Measurements from ENCODE around the gene ITCH.
"Not testable (repeated sequence)": the region's sequence is repeated elsewhere in the genome, so short reads cannot be mapped to it uniquely, and the experiment has no call there.

Gene ITCH

DNA sequence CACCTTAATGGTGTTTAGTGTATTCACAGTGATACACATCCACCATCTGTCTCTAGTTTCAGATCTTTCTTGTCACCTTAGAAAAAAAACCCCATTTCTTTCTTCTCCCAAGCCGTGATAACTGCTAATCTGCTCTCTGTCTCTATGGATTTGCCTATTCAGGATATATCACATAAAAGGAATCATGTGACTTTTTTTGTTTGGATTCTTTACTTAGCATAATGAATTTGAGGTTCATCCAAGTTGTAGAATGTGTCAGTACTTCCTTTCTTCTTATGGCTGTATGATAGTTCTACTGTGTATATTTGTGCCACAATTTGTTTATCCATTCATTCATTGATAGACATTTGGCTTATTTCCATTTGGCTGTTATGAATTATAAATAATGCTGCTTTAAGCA, 57.1 kb downstream of the ITCH start:
- DNase-seq (ENCODE audit: low read depth in 2 of 2), result peak in 1 of 2 donors; percentile 14
- no peak overlapping the region for H3K4me3 ChIP-seq (replicated peaks in 1 of 2; ENCODE audit: low read depth in 2 of 2, low read length in 2 of 2)
- TF ChIP-seq CTCF (IDR thresholded peaks at IDR 0.05; ENCODE audit: low read depth, low read length), result no peak

DNA sequence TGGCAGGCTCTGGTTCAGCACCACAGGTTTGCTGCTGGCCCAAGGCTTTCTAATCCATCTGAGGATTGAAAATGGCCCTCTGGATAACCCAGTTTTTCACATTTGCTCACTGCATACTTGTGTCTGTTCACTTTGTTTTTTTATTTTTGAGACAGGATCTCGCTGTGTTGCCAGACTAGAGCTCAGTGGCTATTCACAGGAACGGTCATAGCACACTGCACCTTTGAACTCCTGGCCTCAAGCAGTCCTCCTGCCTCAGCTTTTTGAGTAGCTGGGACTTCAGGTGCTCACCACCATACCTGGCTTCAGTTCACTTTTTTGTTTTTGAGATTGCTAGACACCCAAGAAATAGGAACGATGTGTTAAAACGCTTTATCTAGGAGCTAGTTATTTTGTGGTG, 57.9 kb downstream of the ITCH start:
- TF ChIP-seq CTCF (IDR thresholded peaks at IDR 0.05; ENCODE audit: low read depth, low read length), result no peak
- no peak overlapping the region for H3K4me3 ChIP-seq (replicated peaks in 1 of 2; ENCODE audit: low read depth in 2 of 2, low read length in 2 of 2)
- no peak for DNase-seq (ENCODE audit: low read depth in 2 of 2)

DNA sequence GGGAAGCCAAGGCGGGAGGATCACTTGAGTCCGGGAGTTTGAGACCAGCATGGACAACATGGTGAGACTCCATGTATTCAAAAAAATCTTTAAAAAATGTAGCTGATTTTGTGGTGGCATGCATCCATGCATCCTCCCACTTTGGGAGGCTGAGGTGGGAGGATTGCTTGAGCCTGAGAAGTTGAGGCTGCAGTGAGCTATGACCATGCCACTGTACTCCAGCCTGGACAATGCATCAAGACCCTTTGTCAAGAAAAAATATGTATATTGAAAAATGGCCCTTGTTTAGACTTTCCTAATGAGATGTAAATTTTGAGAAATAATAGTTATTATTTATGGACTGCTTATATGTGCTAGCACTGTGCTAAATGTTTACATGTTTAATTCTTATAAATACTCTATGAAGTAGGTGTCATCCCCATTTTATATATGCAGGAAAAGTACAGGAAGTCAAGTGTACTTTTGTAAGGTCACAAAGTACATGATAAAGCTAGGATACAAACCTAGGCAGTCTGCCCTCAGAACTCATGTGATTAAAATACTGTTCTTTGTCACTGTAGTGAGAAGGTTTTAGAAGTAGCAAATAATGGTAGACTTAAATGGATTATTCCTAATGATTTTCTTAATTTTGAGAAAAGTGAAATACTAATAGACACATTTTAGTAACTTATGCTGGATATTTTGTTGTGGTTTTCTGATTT, 58.8 kb downstream of the ITCH start:
- DNase-seq (ENCODE audit: low read depth in 2 of 2), result no peak
- TF ChIP-seq CTCF (IDR thresholded peaks at IDR 0.05; ENCODE audit: low read depth, low read length), result no peak
- H3K4me3 ChIP-seq (replicated peaks in 1 of 2; ENCODE audit: low read depth in 2 of 2, low read length in 2 of 2), result no peak overlapping the region

DNA sequence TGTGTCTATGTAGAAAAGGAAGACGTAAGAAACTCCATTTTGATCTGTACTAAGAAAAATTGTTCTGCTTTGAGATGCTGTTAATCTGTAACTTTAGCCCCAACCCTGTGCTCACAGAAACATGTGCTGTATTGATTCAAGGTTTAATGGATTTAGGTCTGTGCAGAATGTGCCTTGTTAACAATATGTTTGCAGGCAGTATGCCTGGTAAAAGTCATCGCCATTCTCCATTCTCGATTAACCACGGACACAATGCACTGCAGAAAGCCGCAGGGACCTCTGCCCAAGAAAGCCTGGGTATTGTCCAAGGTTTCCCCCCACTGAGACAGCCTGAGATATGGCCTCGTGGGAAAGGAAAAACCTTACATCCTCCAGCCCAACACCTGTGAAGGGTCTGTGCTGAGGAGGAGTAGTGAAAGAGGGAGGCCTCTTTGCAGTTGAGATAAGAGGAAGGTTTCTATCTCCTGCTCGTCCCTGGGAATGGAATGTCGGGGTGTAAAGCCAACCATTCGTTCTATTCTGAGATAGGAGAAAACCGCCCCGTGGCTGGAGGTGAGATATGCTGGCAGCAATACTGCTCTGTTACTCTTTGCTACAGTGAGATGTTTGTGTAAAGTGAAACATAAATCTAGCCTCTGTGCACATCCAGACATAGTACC, 62.1 kb downstream of the ITCH start:
- not testable (repeated sequence) for H3K4me3 ChIP-seq (replicated peaks in 1 of 2; ENCODE audit: low read depth in 2 of 2, low read length in 2 of 2); DNase-seq (ENCODE audit: low read depth in 2 of 2)

GRCh38 chr20:34426026-34426425, 63.0 kb downstream of the ITCH start:
- no peak overlapping the region for H3K4me3 ChIP-seq (replicated peaks in 1 of 2; ENCODE audit: low read depth in 2 of 2, low read length in 2 of 2)
- TF ChIP-seq CTCF (IDR thresholded peaks at IDR 0.05; ENCODE audit: low read depth, low read length), result no peak
- peak in 1 of 2 donors; percentile 18 for DNase-seq (ENCODE audit: low read depth in 2 of 2)

DNA sequence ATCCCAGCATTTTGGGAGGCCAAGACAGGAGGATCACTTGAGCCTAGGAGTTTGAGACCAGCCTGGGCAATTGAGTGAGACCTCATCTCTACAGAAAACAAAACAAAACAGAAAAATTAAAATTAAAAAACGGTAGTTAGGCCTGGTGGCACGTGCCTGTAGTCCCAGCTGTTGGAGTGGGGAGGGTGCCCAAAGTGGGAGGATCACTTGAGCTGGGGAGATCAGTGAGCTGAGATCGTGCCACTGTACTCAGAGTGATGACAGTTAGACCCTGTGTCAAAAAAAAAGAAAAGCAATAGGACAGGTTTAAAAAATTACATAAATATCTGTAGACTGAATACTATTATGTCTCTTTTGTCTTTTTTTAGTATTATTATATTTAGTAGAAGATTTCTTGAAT, 64.3 kb downstream of the ITCH start:
- no peak for DNase-seq (ENCODE audit: low read depth in 2 of 2)
- TF ChIP-seq CTCF (IDR thresholded peaks at IDR 0.05; ENCODE audit: low read depth, low read length), result no peak
- H3K4me3 ChIP-seq (replicated peaks in 1 of 2; ENCODE audit: low read depth in 2 of 2, low read length in 2 of 2), result no peak overlapping the region

DNA sequence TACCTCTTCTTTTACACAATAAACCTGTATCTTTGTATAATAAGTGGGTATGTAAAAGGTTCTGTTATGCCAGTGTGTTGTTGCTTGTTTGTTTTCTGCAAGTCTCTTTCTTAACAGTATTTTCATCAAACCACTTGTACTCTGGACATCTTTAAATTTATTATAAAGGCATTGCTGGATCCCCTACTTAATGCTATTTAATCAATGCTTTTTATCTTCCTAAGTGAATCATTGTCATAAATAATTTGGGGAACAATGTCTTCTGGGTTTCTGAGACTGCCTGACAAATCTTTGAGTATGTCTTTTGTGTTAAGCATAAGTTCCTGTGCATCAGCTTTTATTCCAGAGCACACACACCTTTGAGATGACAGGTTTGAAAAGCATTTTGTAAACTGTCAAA, 64.7 kb downstream of the ITCH start:
- TF ChIP-seq CTCF (IDR thresholded peaks at IDR 0.05; ENCODE audit: low read depth, low read length), result no peak
- no peak overlapping the region for H3K4me3 ChIP-seq (replicated peaks in 1 of 2; ENCODE audit: low read depth in 2 of 2, low read length in 2 of 2)
- DNase-seq (ENCODE audit: low read depth in 2 of 2), result no peak

Data from cardiac fibroblast (primary cell).